IMR-90 (cell line): Measurements from ENCODE around the gene ABHD17B. TPM values are rescaled to one million over a fixed set of nuclear protein-coding genes. Genes with fewer than 3 reads are reported as not detected.

ENCODE experiments used
- ATAC-seq: fragments of 200-7000 bp; cut with Tn5 transposase; 2 replicates; pipeline ENCODE4 v1.9.1; 2020; ENCODE audit warnings: low read depth, mild to moderate bottlenecking, moderate library complexity
- BruUV-seq: library from RNA; stranded (reverse); fragments of 400-500 nt; replicated peaks from 2 replicates; lab custom pipeline; 2021; lab: Mats Ljungman, UMichigan
- CTCF ChIA-PET: fragments of 300-600 bp; formaldehyde crosslinking; extraction: SDS; loops from one replicate; lab custom pipeline; 2021; ENCODE audit warnings: antibody characterized with exemption; lab: Yijun Ruan, JAX
- POLR2A ChIA-PET: fragments of 300-600 bp; sonication (Branson Sonifier 250); formaldehyde crosslinking; loops from one replicate; lab custom pipeline; 2022; ENCODE audit warnings: antibody characterized with exemption; ENCODE audit not compliant: unreplicated experiment; lab: Charles Lee
- DNase-seq: peaks from one replicate; pipeline ENCODE4 v3.0.0; 2013
- H2AFZ ChIP-seq: replicated peaks from 2 replicates; pipeline ENCODE3; 2013; ENCODE audit warnings: low read length, mild to moderate bottlenecking; ENCODE audit not compliant: poor library complexity
- H2AK5ac ChIP-seq: 2 replicates; pipeline ENCODE4 v1.6.1; 2013; ENCODE audit warnings: low read depth, low read length, inconsistent platforms
- H2AK9ac ChIP-seq: replicated peaks from 2 replicates; pipeline ENCODE3; 2013; ENCODE audit warnings: mild to moderate bottlenecking, low read depth, low read length, moderate library complexity; ENCODE audit not compliant: poor library complexity
- H2BK120ac ChIP-seq: 2 replicates; pipeline ENCODE4 v1.6.1; 2013; ENCODE audit warnings: low read depth, low read length, inconsistent platforms
- H2BK15ac ChIP-seq: 3 replicates; pipeline ENCODE4 v1.6.1; 2013; ENCODE audit warnings: low read depth, low read length, inconsistent platforms
- H2BK20ac ChIP-seq: 2 replicates; pipeline ENCODE4 v1.6.1; 2013; ENCODE audit warnings: low read depth, mild to moderate bottlenecking, inconsistent platforms, low read length, moderate library complexity
- H2BK5ac ChIP-seq: 2 replicates; pipeline ENCODE4 v1.6.1; 2013; ENCODE audit warnings: mild to moderate bottlenecking, low read depth, low read length, inconsistent platforms; ENCODE audit not compliant: poor library complexity, severe bottlenecking
- H3K14ac ChIP-seq: replicated peaks from 2 replicates; pipeline ENCODE4 v1.6.1; 2013; ENCODE audit warnings: low read depth, low read length, inconsistent platforms
- H3K18ac ChIP-seq: 2 replicates; pipeline ENCODE4 v1.6.1; 2013; ENCODE audit warnings: low read depth, low read length, control low read depth
- H3K23ac ChIP-seq: 2 replicates; pipeline ENCODE4 v1.6.1; 2013; ENCODE audit warnings: low read depth, low read length, inconsistent platforms
- H3K27ac ChIP-seq: 2 replicates; pipeline ENCODE4 v1.5.1; 2013; ENCODE audit warnings: mild to moderate bottlenecking, control low read depth, low read length; ENCODE audit not compliant: insufficient read depth
- H3K27me3 ChIP-seq: 2 replicates; pipeline ENCODE4 v1.6.1; 2013; ENCODE audit warnings: low read length; ENCODE audit not compliant: control insufficient read depth, insufficient read depth
- H3K36me3 ChIP-seq: 2 replicates; pipeline ENCODE4 v1.6.1; 2013; ENCODE audit warnings: low read length, mixed read lengths; ENCODE audit not compliant: control insufficient read depth, insufficient read depth
- H3K4ac ChIP-seq: 2 replicates; pipeline ENCODE4 v1.6.1; 2013; ENCODE audit warnings: low read depth, low read length, inconsistent platforms
- H3K4me1 ChIP-seq: 2 replicates; pipeline ENCODE4 v1.6.1; 2013; ENCODE audit warnings: low read length, mixed read lengths; ENCODE audit not compliant: control insufficient read depth, insufficient read depth
- H3K4me2 ChIP-seq: 2 replicates; pipeline ENCODE4 v1.6.1; 2013; ENCODE audit warnings: low read depth, mild to moderate bottlenecking, control low read depth, low read length, moderate library complexity
- H3K4me3 ChIP-seq: 2 replicates; pipeline ENCODE4 v1.5.1; 2013; ENCODE audit warnings: low read depth, mild to moderate bottlenecking, control low read depth, low read length, moderate library complexity; ENCODE audit not compliant: insufficient read depth
- H3K56ac ChIP-seq: 2 replicates; pipeline ENCODE4 v1.6.1; 2013; ENCODE audit warnings: low read length, inconsistent platforms; ENCODE audit not compliant: insufficient read depth; ENCODE audit errors: extremely low read depth
- H3K79me1 ChIP-seq, 2 experiments: 2 replicates each; pipeline ENCODE4 v1.6.1; 2013; ENCODE audit warnings: low read length in 2 of 2, inconsistent platforms in 1 of 2, low read depth in 1 of 2
- H3K9ac ChIP-seq: 2 replicates; pipeline ENCODE4 v1.6.1; 2013; ENCODE audit warnings: low read depth, low read length, control low read depth
- H3K9me1 ChIP-seq: 2 replicates; pipeline ENCODE4 v1.6.1; 2013; ENCODE audit warnings: low read length, inconsistent platforms; ENCODE audit not compliant: insufficient read depth
- H3K9me3 ChIP-seq: 2 replicates; pipeline ENCODE4 v1.6.1; 2013; ENCODE audit warnings: low read length; ENCODE audit not compliant: control insufficient read depth, insufficient read depth
- H4K20me1 ChIP-seq: 2 replicates; pipeline ENCODE4 v1.6.1; 2013; ENCODE audit warnings: low read length, inconsistent platforms; ENCODE audit not compliant: insufficient read depth
- H4K5ac ChIP-seq: 2 replicates; pipeline ENCODE4 v1.6.1; 2013; ENCODE audit warnings: mild to moderate bottlenecking, low read depth, low read length, control low read depth
- H4K8ac ChIP-seq, 2 experiments: 2 replicates each; pipeline ENCODE4 v1.6.1; 2013; ENCODE audit warnings: low read depth in 2 of 2, low read length in 2 of 2, control low read depth in 1 of 2, inconsistent platforms in 1 of 2
- H4K91ac ChIP-seq: 2 replicates; pipeline ENCODE4 v1.6.1; 2013; ENCODE audit warnings: low read depth, low read length, inconsistent platforms; ENCODE audit not compliant: insufficient read depth
- MAFK ChIP-seq: IDR thresholded peaks from 2 replicates; pipeline ENCODE4 v1.6.1; 2012; ENCODE audit warnings: low read depth, low read length, improper control_type of control experiment
- MAZ ChIP-seq: IDR thresholded peaks from 2 replicates; pipeline ENCODE4 v1.6.1; 2012; ENCODE audit warnings: low read depth, mild to moderate bottlenecking, low read length, improper control_type of control experiment, moderate library complexity, borderline replicate concordance
- MXI1 ChIP-seq: IDR thresholded peaks from 2 replicates; pipeline ENCODE4 v1.6.1; 2012; ENCODE audit warnings: low read depth, mild to moderate bottlenecking, low read length, moderate library complexity, borderline replicate concordance
- NFE2L2 ChIP-seq: fragments of 150-350 bp; IDR thresholded peaks from 2 replicates; pipeline ENCODE4 v1.6.1; 2016; ENCODE audit warnings: low read depth, mild to moderate bottlenecking, low read length
- POLR2A ChIP-seq: IDR thresholded peaks from 2 replicates; pipeline ENCODE4 v1.6.1; 2012; ENCODE audit warnings: mild to moderate bottlenecking, low read depth, low read length
- RFX5 ChIP-seq: IDR thresholded peaks from 2 replicates; pipeline ENCODE4 v1.8.0; 2012; ENCODE audit warnings: low read depth, mild to moderate bottlenecking, low read length, moderate library complexity
- SMC3 ChIP-seq: fragments of 150-350 bp; IDR thresholded peaks from 2 replicates; pipeline ENCODE4 v1.6.1; 2016; ENCODE audit warnings: low read depth, mild to moderate bottlenecking, antibody characterized with exemption, low read length, moderate library complexity
- dilution Hi-C: fragments of 300-500 bp; cut with HindIII; formaldehyde crosslinking; loops from one replicate; pipeline ENCODE4 v1.14.3; 2018; ENCODE audit warnings: low sequenced_read_pairs; ENCODE audit not compliant: unreplicated experiment
- in situ Hi-C: fragments of 300-500 bp; cut with MboI; formaldehyde crosslinking; loops from 3 replicates; pipeline ENCODE4 v1.14.3; 2019; ENCODE audit warnings: low sequenced_read_pairs, inconsistent platforms, mixed read lengths
- intact Hi-C: fragments of 100-400 bp; cut with micrococcal nuclease; formaldehyde crosslinking; loops from 2 replicates; pipeline ENCODE4 v1.10.0; 2022
- polyA plus RNA-seq, 3 experiments: library from polyadenylated mRNA; depleted of rRNA; stranded (reverse); fragments of >200 nt; gene quantifications; 2 replicates each; pipeline ENCODE4 v1.2.3, GENCODE V29; 2012; ENCODE audit warnings: low replicate concordance in 1 of 3
- total RNA-seq: library from RNA; depleted of rRNA; stranded (reverse); fragments of >200 nt; gene quantifications from 2 replicates; pipeline ENCODE4 v1.2.3, GENCODE V29; 2012
- TF ChIP-seq, protein P1 (sequence below): fragments of 150-350 bp; IDR thresholded peaks from 2 replicates; pipeline ENCODE4 v1.6.1; 2016; ENCODE audit warnings: low read depth, mild to moderate bottlenecking, low read length, moderate library complexity, borderline replicate concordance
- TF ChIP-seq, protein P2 (sequence below): fragments of 150-350 bp; IDR thresholded peaks from 2 replicates; pipeline ENCODE4 v1.6.1; 2017; ENCODE audit warnings: mild to moderate bottlenecking, antibody characterized with exemption, low read length, low read depth

ABHD17B gene
- total and polyA plus RNA-seq, 2 of the 4 experiments (the other 2 are of a cell fraction) = 7.5 to 16.8 TPM

DNA sequence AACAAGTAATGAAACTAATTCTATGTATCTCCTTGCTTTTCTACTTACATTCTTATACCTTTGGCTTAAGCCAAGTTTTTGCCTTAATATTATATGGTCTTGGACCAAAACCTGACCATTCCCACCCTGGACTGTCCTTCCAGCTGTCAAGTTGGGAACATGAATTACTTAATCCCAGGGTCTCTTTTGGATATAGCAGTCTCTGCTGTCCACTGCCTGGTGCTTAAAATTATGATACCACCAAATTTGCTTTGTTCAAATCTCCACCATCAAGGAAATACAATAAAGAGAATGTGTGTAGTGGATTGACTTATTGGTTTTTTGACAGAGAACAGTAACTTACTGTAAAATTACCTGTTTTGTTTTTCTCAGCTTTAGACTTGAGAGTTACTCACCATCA lies 66.2 kb downstream of the ABHD17B start:
- Histone ChIP-seq H3K56ac (no peak overlapping the region), H3K9me1 (no peaks in the 10 kb centered on the region), H3K14ac (no peak overlapping the region), H2AFZ (no peak overlapping the region), H4K5ac (no peak overlapping the region), H4K20me1 (no peaks in the 10 kb centered on the region), H3K4me3 (no peak overlapping the region), H3K18ac (no peak overlapping the region), H3K9ac (no peak overlapping the region), H2AK5ac (no peak overlapping the region), H2BK120ac (no peak overlapping the region), H3K27ac (no peak overlapping the region), H3K4me1 (no peaks in the 10 kb centered on the region), H2AK9ac (no peak overlapping the region), H2BK5ac (no peak overlapping the region), H2BK15ac (no peak overlapping the region), H4K8ac (no peak overlapping the region), H3K36me3 (no peaks in the 10 kb centered on the region), H2BK20ac (no peak overlapping the region), H3K4ac (no peak overlapping the region), H3K27me3 (no peaks in the 10 kb centered on the region), H3K79me1 (no peaks in the 10 kb centered on the region), H3K9me3 (no peaks in the 10 kb centered on the region), H4K91ac (no peak overlapping the region), H3K4me2 (no peak overlapping the region), H3K23ac (no peak overlapping the region)
- no TSS peak for BruUV-seq
- ChIA-PET POLR2A (no interaction called here), CTCF (interaction anchor here (1.1 kb wide), 1 partner anchor 26 kb away, joined by 4 read pairs; no protein-coding TSS in a partner anchor)
- in situ Hi-C loops (no loop called here), intact Hi-C loops (no loop called here), dilution Hi-C loops (no loop called here)
- ATAC-seq = no peak
- no peak for DNase-seq
- TF ChIP-seq MAFK = no peak
- TF ChIP-seq MAZ = no peak
- no peak for TF ChIP-seq MXI1
- TF ChIP-seq RFX5 = no peak
- TF ChIP-seq SMC3 = no peak
- TF ChIP-seq POLR2A = no peak
- TF ChIP-seq NFE2L2 = no peak
- TF ChIP-seq, protein P1, sequence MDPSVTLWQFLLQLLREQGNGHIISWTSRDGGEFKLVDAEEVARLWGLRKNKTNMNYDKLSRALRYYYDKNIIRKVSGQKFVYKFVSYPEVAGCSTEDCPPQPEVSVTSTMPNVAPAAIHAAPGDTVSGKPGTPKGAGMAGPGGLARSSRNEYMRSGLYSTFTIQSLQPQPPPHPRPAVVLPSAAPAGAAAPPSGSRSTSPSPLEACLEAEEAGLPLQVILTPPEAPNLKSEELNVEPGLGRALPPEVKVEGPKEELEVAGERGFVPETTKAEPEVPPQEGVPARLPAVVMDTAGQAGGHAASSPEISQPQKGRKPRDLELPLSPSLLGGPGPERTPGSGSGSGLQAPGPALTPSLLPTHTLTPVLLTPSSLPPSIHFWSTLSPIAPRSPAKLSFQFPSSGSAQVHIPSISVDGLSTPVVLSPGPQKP = no peak
- TF ChIP-seq, protein P2, sequence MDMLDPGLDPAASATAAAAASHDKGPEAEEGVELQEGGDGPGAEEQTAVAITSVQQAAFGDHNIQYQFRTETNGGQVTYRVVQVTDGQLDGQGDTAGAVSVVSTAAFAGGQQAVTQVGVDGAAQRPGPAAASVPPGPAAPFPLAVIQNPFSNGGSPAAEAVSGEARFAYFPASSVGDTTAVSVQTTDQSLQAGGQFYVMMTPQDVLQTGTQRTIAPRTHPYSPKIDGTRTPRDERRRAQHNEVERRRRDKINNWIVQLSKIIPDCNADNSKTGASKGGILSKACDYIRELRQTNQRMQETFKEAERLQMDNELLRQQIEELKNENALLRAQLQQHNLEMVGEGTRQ = no peak
